HG02885 (cell line): ENCODE results near the gene DUSP6.

Experiments used
- ATAC-seq: cut with Tn5 transposase; IDR thresholded peaks from one replicate; pipeline ENCODE4 v1.9.1; 2021; ENCODE audit warnings: mild to moderate bottlenecking; ENCODE audit not compliant: unreplicated experiment, poor library complexity

Gene DUSP6

DNA sequence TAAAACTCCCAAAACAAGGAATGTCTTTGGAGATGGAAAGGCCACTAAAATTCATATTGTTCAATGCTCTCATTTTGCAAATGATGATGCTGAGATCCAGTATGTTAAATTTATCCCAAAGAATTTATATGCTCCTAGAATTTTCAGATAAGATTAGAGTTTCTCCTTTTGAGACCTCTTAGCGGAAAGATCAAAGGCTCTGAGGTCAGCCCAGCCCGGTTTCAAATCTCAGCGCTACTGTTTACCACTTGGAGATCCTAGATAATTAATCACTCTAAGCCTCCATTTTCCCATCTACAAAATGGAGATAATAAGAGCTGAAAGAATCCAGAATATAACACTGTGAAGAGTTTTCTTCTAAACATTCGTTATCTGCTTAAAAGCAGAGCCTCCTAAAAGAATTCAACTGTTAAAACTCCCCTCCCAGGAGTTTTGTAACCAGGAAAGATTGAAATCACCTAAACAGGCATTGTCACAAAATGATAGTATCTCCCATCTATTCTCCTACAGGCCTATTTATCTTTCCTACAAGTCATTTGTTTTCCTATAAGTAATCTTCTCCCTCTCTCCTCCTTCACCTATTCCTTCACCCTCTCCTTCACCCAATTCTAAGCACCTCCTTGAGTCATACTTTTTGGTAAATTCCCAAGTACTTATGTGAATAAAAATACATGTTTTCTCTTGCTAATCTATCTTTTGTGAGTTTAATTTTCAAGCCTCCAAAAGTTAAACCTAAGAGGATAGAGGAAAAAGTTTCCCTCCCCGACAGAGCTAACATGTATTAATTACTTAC lies 16.7 kb downstream of the DUSP6 start:
- no peak for ATAC-seq

DNA sequence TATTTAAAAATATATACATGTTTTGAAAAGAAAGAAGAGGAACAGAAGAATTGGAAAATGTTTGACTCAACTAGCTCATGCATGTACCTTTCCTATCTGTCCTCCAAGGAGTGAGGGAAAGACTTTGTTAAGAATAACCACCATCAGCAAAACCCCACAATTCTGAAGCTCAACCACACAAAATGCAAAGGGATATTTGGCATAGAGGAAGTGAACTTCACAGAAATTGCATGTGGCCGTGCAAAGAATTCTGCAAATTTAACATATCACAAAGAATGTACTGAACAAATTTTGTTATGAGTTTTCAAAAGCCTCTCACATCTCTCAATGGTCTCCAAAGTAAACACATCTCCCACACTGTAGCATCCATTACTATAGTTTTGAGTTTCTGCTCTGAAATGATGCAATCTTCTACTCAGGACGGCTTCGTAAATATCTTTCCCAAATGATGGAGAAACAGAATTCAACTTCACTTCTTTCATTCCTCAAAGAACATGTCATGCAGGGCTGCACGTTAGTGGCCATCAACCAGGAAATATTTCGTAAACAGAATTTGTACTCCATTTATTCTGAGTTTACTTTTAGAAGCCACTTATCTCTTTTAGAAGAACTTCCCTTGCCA lies 17.6 kb downstream of the DUSP6 start:
- ATAC-seq: no peak

DNA sequence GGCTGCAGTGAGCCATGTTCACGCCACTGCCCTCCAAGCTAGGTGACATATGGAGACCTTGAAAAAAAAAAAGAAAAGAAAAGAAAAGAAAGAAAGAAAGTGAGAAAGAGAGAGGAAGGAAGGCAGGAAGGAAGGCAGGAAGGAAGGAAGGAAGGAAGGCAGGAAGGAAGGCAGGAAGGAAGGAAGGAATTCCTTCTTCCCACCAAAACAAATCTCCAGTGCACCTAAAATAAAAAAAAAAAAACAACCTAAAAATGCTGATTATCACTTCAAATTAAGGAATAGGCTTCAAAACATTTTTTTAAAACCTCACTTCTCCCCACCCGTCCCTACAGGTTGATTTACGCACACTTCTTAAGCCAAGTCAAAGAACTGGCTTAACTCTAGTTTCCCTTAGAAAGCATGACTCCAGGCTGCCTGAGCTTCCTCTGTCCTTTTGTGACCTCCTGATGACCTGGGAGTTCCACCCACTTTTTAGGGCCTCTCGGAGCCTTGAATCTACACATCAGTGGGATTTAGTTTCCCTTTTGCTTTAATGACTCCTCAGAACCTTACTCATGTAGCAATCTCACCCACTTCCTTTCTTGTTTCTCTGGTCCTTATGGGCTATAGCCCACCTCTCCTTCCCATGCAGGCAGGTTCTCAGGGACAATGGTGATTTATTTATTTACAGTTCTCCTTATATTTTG lies 18.6 kb downstream of the DUSP6 start:
- no peak for ATAC-seq

DNA sequence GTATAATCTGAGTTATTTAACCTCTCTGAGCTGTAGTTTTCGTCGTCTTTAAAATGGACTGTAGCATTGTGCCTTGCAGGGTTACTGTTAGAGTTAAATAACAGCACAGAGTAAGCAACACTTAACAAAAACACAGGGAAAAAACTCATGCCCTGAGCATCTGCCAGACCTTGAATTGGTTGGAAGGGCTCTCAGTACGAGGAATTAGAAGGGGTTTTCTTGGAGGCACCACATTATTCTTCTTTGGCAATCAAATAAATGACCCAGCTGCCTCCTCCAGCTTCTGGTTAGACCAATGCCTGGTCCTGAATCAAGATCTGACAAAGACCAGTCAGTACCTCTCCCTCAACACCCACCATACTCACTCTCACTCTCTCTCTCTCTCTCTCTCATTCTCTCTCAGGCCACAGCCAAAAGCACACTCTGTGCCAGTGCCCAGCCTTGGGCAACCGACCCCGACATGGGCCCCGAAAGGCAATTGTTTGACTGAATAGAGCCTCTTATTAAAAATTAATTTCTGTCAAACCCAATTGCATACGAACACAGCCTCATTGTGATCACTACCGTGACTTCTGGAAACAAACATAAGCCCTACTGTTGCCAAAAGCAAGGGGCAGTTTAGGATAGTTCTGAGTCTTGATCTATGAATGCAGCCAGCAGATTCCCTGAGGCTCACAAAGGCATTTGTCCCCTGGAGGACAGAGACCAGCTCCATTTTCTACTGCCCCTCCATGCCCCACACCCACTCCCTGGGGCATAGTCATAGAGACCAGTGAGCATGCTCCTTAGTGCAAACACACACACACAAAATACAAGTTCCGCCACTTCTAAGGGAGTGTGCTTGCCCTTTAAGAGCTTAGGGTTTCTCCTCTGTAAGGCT lies 23.9 kb downstream of the DUSP6 start:
- no peak for ATAC-seq

DNA sequence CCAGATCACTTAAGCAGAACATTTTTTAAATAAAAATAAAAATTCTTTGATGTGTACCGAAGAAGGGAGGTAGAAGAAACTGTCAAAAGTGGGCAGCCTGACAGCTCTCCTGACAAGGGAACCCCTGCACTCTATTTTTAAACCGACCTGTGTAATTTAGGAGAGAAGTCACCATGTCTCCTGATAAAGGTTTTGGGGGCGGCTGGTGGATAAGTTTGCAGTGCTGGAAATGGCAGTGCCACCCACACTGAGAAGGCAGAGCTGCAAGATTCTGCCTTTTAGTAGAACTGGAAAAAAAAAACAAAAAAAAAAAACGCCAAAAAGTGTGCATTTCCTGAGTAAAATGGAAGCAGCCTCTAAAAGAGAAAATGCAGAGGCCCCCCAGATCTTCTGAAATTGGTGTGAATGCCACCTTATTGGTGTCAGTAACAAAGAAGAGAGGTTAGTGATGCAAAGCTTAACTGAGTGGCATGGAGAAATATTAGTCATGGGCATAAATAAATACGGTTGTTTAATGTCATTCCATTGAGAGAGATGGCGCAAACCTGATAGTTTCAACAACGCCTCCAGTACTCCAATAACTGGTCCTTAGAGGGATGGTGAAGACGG lies 24.7 kb downstream of the DUSP6 start:
- ATAC-seq: no peak

DNA sequence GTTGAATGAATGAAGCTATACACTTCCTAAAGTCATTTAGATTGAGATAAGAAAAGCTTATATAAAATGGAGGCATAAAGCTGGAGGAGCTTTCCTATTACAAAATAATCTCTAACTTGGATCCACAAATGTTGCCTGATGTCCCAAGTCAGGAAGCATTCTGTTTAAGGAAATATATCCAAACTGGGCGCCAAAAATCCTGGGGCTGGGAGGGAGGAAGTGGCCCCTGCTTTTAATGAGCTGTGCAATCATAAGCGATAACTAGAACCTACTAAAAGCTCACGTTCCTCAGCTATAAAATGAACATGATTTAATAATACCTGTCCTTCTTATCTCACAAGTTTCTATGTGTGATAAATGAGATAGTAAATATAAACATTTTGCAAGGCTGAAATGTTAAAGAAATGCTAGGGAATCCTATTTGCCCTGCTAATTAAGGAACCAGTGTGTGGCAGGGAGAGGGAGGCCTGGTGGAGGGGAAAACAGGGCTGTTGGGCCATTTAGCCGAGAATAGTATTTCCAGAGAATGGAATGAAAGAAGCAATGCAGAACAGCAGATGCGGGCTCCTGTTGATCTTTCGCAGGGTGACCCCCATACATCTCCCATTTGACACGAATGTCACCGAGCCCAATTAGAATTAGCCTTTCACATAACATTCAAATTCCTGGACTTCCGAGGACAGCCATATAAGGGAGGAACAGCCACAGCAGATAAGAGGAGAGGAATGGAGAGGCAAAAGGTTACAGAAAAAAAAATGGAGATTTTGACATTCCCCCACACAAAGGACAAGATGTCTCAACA lies 25.9 kb downstream of the DUSP6 start:
- ATAC-seq: no peak

DNA sequence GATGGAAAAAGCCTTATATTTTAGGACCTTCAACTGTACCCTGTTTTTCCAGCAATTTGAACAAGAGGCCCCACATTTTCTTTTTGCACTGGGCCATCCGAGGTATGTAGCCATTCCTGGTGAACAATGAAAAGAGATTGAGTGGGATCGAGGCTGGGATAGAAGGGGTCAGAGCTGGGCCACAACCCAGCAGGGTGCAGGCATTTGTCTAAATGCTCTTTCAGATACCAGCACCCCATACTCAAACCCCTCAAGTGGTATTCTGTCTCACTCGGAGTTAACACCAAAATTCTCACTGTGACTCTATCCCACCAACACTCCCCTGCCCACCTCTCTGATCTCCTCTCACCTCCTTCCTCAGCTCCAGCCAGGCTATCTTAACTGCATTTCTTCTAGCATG lies 26.8 kb downstream of the DUSP6 start:
- ATAC-seq: no peak

DNA sequence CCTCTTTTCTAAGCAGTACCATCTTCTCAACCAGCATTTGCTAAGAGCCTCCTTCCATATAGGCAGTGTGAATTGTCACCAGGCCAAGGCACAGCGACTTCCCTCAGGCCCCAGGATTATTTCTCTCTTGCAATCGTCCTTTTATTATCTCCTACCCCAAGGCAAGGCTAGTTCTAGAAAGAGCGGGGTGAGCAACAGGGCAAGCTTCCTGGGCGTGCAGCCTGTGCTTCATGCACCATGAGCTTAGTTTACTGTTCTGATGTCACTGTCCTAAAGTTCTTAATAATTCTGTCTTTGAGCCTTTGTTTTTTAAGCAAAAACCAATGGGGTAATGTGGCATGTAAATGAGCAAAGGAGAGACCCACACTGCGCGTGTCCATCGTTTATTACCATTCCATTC lies 27.9 kb downstream of the DUSP6 start:
- no peak for ATAC-seq

DNA sequence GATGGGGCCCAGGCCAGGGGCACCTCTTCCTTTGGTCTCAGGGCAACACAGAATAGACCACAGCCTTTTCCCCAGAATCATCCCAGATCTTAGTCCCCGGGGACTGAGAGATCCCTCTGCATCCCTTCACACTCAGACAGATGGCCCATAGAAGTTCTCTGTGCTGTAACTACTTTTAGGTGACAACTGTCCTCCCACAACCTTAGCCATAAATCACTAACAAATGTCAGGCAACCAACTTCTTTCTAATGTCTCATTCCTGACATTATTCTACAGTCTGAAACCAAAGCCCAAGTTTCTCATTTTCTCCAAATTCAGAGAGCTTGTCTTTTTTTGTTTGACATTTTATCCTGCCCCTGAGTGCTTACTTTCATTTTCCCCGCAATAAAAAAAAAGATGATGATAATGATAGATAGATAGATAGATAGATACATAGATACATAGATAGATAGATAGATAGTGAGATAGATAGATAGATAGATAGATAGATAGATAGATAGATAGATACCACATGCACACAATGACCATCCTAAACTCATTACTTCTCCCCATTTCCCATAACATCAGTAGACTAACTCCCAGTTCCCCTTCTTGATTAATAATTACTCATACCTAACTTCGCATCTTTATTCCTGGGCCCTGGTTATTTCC lies 28.6 kb downstream of the DUSP6 start:
- no peak for ATAC-seq

DNA sequence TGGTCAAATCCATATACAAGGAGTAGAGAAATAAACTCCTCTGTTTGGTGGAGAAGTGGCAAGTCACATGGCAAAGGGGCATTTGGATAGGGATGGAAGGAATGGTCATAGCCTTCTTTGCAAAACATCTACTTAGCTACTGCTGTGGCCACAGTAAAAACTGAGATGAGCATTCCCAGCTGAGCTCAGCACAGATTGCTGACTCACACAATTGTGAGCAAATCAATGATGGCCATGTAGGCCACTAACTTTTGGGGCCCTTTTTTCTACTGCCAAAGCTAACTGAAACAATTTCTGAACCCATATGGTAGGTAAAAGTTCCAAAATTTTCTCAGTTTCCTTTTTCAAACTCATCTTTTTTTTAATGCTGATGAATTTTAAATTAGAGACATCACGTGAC lies 31.6 kb downstream of the DUSP6 start:
- ATAC-seq: no peak

DNA sequence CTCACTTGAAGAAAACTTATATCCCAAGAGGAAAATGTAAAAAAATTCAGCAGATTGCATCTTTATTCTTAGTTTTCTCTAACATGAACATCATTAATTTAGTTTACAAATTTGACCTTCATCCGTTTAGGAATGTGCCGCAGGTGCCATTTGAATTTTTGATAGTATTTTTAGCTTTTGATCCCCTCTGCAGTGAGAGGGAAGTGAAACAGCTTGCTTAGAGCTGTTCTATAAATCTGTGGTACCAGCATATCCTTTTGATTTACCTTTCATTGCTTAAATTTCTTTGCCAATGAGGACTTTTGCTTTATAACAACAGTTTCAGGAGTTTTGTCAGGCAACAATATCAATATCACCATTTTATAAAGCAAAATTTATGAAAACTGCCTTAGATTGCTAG lies 32.7 kb downstream of the DUSP6 start:
- no peak for ATAC-seq

DNA sequence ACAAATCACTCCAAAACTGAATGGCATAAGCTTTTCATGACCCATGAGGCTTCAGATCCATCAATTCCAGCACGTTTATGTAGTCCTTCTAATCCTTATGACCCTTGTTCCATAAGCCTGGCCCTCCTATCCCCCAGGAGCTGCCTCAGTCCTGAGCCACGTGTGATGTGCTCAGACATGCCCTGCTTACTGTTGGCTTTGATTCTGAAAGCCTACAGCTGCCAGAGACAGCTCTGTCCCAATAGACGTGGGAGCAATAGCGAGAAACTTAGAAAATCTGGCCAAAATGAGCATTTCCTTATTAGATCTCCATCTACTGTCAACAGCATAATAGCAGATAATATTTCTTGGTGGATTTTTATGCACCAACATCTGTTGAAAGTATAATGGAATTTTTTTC lies 33.2 kb downstream of the DUSP6 start:
- no peak for ATAC-seq

DNA sequence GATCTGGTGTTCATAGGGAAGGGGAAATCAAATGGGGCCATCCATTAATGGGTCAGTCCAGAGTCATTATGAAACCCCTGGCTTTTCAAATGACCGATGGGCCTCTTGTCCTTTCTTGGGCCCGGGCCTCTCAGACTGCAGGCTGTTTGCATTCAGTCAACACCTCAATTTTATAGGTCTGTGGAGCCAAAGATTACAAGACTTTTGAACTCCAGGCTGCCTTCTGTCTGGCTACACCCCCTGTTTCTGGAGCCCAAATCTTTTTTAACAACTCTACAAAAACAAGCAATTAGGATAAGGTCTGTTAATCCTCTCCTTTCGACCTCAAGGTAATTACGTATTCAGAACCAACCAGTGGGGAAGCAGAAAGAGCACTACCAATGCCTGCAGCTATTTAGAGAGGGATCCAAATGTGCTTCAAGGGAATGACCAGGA lies 35.6 kb downstream of the DUSP6 start:
- no peak for ATAC-seq

DNA sequence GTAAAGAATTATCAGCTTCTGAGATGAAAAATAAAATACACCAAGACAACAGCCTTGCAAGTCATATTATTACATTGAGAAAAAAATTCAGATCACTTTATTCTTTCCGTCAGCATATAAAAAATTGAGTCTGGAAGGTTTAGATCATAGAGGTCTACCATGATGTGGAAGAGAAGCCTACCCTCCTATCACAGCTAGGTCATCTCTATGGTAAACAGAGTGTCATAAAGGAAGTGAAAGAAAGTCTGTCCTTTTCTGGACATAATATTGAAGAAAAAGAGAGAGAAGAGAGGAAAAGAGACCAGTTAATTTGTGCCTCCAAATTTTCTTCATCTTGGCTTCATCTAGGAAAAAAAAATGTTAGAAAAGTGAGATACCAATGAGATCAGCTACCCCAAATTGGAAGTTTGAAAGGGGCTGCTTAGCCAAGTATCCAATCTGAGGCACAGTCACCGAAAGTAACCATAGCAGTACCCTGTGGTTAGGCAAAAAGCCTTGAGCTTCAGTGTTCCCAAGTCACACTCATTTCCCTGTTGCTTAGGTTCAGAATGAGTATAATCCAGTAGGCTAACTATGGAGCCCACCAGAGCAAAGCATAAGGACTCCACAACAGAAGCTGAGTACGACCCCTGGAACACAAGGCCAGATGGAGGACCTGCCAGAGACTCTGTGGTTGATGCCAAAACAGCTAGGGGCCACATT lies 38.1 kb downstream of the DUSP6 start:
- no peak for ATAC-seq

DNA sequence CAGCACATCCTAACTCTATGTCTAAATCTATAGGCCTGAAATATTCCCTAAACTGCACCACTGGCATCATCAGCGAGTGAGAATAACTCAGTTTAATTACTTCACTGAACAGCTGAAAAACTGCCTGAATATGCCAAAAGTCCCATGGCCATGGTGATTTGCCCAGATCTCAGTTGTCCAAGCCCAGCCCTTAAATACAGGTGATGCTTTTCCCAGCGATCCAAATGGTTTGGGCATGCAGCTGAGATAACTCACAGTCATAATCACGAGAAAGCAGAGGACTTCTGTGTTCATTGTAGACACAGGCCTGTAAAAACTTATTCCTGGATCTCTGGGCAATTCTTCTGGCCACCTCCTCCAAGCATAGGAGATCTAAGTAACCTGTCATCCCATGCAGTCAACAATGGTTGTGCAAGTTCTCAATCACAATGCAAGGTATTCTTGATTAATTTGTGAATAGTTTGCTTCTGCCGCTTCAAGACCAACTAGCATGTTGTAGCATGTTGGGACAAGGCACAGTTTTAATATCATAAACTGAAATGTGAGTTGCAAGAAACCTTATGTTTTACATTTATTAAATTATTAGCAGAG lies 40.5 kb downstream of the DUSP6 start:
- no peak for ATAC-seq

DNA sequence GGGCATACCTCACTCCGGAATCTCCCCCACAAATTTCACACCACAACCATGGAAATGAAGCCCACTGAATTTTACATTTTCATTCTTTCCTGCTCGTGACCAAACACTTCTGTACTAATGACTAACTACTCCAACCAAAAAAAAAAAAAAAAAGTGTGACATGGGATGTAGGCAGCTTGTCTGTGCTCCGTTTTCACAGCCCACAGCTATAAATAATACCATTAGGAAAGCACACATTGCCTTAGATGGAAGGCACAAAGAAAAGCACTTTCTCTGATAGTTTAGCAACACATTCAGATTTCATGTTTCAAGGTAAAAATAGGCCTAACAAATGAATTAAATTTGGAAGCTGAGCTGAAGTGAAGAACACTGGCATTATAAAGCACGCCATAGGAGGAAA lies 42.5 kb downstream of the DUSP6 start:
- ATAC-seq: no peak

DNA sequence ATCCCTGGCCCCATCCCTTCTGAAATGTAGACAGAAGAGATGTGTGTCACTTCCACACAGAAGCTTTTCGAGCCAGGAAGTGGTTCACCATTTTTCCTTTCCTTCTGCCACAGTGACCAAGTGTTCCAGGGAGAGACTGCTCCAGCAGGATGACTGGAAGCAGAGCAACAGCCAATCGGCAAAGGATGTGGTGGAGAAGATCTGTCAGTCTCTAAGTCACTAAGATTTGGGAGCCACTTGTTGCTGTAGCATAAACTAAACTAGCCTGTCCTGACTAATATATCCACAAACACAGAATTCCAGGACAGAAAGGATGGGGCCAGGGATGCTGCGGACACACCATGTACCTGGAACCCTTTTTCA lies 42.9 kb downstream of the DUSP6 start:
- ATAC-seq: no peak
